Liver (tissue), 9 donors: Measurements from ENCODE around the gene OR6X1. TPM values are rescaled to one million over a fixed set of nuclear protein-coding genes. Genes with fewer than 3 reads are reported as not detected.

Experiments used
- DNase-seq: peaks from one replicate; pipeline ENCODE4 v3.0.0-alpha.2; 2017; ENCODE audit warnings: low spot score
- H3K27ac ChIP-seq, 2 donors: one replicate each; pipeline ENCODE4 v1.7.0; 2013; ENCODE audit warnings: inconsistent platforms in 2 of 2, low read length in 2 of 2, control low read depth in 1 of 2, low read depth in 1 of 2, mild to moderate bottlenecking in 1 of 2
- H3K27me3 ChIP-seq, 4 donors: one replicate each; pipeline versions ENCODE4 v1.6.1 to v1.7.0; 2013; ENCODE audit warnings: low read length in 3 of 4, inconsistent platforms in 1 of 4, mild to moderate bottlenecking in 1 of 4, moderate library complexity in 1 of 4; ENCODE audit not compliant: control insufficient read depth in 4 of 4, insufficient read depth in 4 of 4
- H3K36me3 ChIP-seq, 4 donors: one replicate each; pipeline versions ENCODE4 v1.6.1 to v1.7.0; 2013; ENCODE audit warnings: low read length in 3 of 4, mild to moderate bottlenecking in 3 of 4, low read depth in 1 of 4, moderate library complexity in 1 of 4; ENCODE audit not compliant: control insufficient read depth in 4 of 4, insufficient read depth in 3 of 4
- H3K4me1 ChIP-seq, 4 donors: one replicate each; pipeline versions ENCODE4 v1.6.1 to v1.7.0; 2013; ENCODE audit warnings: low read length in 3 of 4, mild to moderate bottlenecking in 3 of 4, moderate library complexity in 1 of 4; ENCODE audit not compliant: control insufficient read depth in 4 of 4, insufficient read depth in 4 of 4
- H3K4me3 ChIP-seq, 3 donors: one replicate each; pipeline versions ENCODE4 v1.6.1 to v1.7.0; 2013; ENCODE audit warnings: low read length in 3 of 3, control low read depth in 1 of 3, low read depth in 1 of 3, mild to moderate bottlenecking in 1 of 3
- H3K9ac ChIP-seq, 2 donors: one replicate each; pipeline ENCODE4 v1.7.0; 2013; ENCODE audit warnings: low read length in 2 of 2, mild to moderate bottlenecking in 2 of 2, moderate library complexity in 2 of 2, control low read depth in 1 of 2, low read depth in 1 of 2
- H3K9me3 ChIP-seq, 4 donors: one replicate each; pipeline versions ENCODE4 v1.6.1 to v1.7.0; 2013; ENCODE audit warnings: low read length in 3 of 4; ENCODE audit not compliant: control insufficient read depth in 4 of 4
- ATF3 ChIP-seq: IDR thresholded peaks from 2 replicates; pipeline ENCODE4 v1.6.1; 2016; ENCODE audit warnings: antibody characterized with exemption
- CTCF ChIP-seq: fragments of 150-350 bp; IDR thresholded peaks from 2 replicates; pipeline ENCODE4 v1.5.1; 2017; ENCODE audit warnings: improper control_type of control experiment, low read depth, low read length; ENCODE audit not compliant: missing input control
- EGR1 ChIP-seq, 2 donors: IDR thresholded peaks; 2 replicates each; pipeline ENCODE4 v1.6.1; 2016 to 2018; ENCODE audit warnings: antibody characterized with exemption in 2 of 2, low read depth in 2 of 2
- FOXA1 ChIP-seq: IDR thresholded peaks from 2 replicates; pipeline ENCODE4 v1.6.1; 2016; ENCODE audit warnings: antibody characterized with exemption
- FOXA2 ChIP-seq: IDR thresholded peaks from 2 replicates; pipeline ENCODE4 v1.6.1; 2016; ENCODE audit warnings: antibody characterized with exemption
- GABPA ChIP-seq, 2 donors: IDR thresholded peaks in 1 of 2; conservative IDR thresholded peaks in 1 of 2; 2 replicates each; pipeline ENCODE4 v1.6.1; 2016; ENCODE audit warnings: antibody characterized with exemption in 2 of 2, mild to moderate bottlenecking in 1 of 2, moderate library complexity in 1 of 2
- HNF4G ChIP-seq: IDR thresholded peaks from 2 replicates; pipeline ENCODE4 v1.6.1; 2016; ENCODE audit warnings: antibody characterized with exemption
- JUND ChIP-seq, 2 donors: IDR thresholded peaks; 2 replicates each; pipeline ENCODE4 v1.6.1; 2016; ENCODE audit warnings: antibody characterized with exemption in 2 of 2
- MAX ChIP-seq: IDR thresholded peaks from 2 replicates; pipeline ENCODE4 v1.6.1; 2016; ENCODE audit warnings: antibody characterized with exemption
- NR2F2 ChIP-seq: IDR thresholded peaks from 2 replicates; pipeline ENCODE4 v1.6.1; 2016; ENCODE audit warnings: antibody characterized with exemption
- RAD21 ChIP-seq, 2 donors: IDR thresholded peaks; 2 replicates each; pipeline ENCODE4 v1.6.1; 2016; ENCODE audit warnings: antibody characterized with exemption in 2 of 2, mild to moderate bottlenecking in 2 of 2
- REST ChIP-seq: IDR thresholded peaks from 2 replicates; pipeline ENCODE4 v1.6.1; 2016; ENCODE audit warnings: antibody characterized with exemption, mild to moderate bottlenecking
- RXRA ChIP-seq, 2 donors: IDR thresholded peaks; 2 replicates each; pipeline ENCODE4 v1.6.1; 2017 to 2018; ENCODE audit warnings: antibody characterized with exemption in 2 of 2, mild to moderate bottlenecking in 1 of 2
- SP1 ChIP-seq: IDR thresholded peaks from 2 replicates; pipeline ENCODE4 v1.6.1; 2018; ENCODE audit warnings: antibody characterized with exemption, mild to moderate bottlenecking
- TAF1 ChIP-seq: conservative IDR thresholded peaks from 2 replicates; pipeline ENCODE4 v1.6.1; 2016; ENCODE audit warnings: antibody characterized with exemption, mild to moderate bottlenecking
- YY1 ChIP-seq: IDR thresholded peaks from 2 replicates; pipeline ENCODE4 v1.6.1; 2016; ENCODE audit warnings: antibody characterized with exemption, mild to moderate bottlenecking
- ZBTB33 ChIP-seq: IDR thresholded peaks from 2 replicates; pipeline ENCODE4 v1.6.1; 2016; ENCODE audit warnings: antibody characterized with exemption
- WGBS: extraction: QIAGEN DNeasy Blood & Tissue Kit; methylation state at CpG from one replicate; pipeline ENCODE4 v1.1.7; 2013; 5-methylcytosine and 5-hydroxymethylcytosine counted together
- polyA plus RNA-seq, 2 donors: library from polyadenylated mRNA; stranded (reverse) in 1 of 2; unstranded in 1 of 2; fragments of 200-250 nt in 1 of 2; fragments of >200 nt in 1 of 2; fragmentation: Nextera tagmentation in 1 of 2; extraction: Ambion mirVana in 1 of 2; gene quantifications; one replicate each; pipeline versions ENCODE4 v1.2.1 to v1.2.3, GENCODE V29; 2013 to 2015
- total RNA-seq, 2 donors: library from RNA; depleted of rRNA; stranded (reverse); fragments of >200 nt; gene quantifications; one replicate each; pipeline ENCODE4 v1.2.3, GENCODE V29; 2014
- donor health status: healthy.
- donor health status: healthy.
- donor health status: healthy.
- donor health status: healthy.
- donor health status: healthy.

The OR6X1 gene
- total and polyA plus RNA-seq, 4 donors: not detected

- TF ChIP-seq YY1 (no peak), ATF3 (no peak), SP1 (no peak), ZBTB33 (no peak), GABPA (IDR thresholded peaks at IDR 0.05 in 1 of 2, conservative IDR thresholded peaks at IDR 0.05 in 1 of 2) (no peak), HNF4G (no peak), EGR1 (IDR thresholded peaks at IDR 0.05; ENCODE audit: low read depth in 2 of 2) (no peak), TAF1 (no peak)
- WGBS: 72% methylated on average over 4 of the region's 4 CpGs
- H3K27ac ChIP-seq: no peak overlapping the region
Observed at GRCh38 chr11:123798079-123798478, 43.8 kb upstream of the OR6X1 start.

GRCh38 chr11:123797541-123797940 lies 43.2 kb upstream of the OR6X1 start:
- H3K36me3 ChIP-seq: no peaks in the 10 kb centered on the region
- no peaks in the 10 kb centered on the region for H3K9me3 ChIP-seq
- TF ChIP-seq FOXA1 (no peak), FOXA2 (no peak), MAX (no peak), NR2F2 (no peak), RAD21 (IDR thresholded peaks at IDR 0.05) (no peak), EGR1 (IDR thresholded peaks at IDR 0.05; ENCODE audit: low read depth in 2 of 2) (no peak), ATF3 (no peak), GABPA (IDR thresholded peaks at IDR 0.05 in 1 of 2, conservative IDR thresholded peaks at IDR 0.05 in 1 of 2) (no peak), ZBTB33 (no peak), RXRA (IDR thresholded peaks at IDR 0.05) (no peak), CTCF (no peak), JUND (IDR thresholded peaks at IDR 0.05) (no peak), REST (no peak), HNF4G (no peak)
- WGBS: 68% methylated on average over 10 of the region's 10 CpGs
- H3K9ac ChIP-seq: no peak overlapping the region
- DNase-seq: no peak
- H3K4me1 ChIP-seq: peaks cover 2 to 8% (median 4%) of the 10 kb centered on the region in 4 donors
- no peaks in the 10 kb centered on the region for H3K27me3 ChIP-seq
- H3K27ac ChIP-seq: no peak overlapping the region
- no peak overlapping the region for H3K4me3 ChIP-seq

More at GRCh38 chr11:123798079-123798478, 43.8 kb upstream of the OR6X1 start:
- H3K4me3 ChIP-seq: no peak overlapping the region
- H3K4me1 ChIP-seq: peaks cover 2 to 8% (median 4%) of the 10 kb centered on the region in 4 donors
- H3K27me3 ChIP-seq: no peaks in the 10 kb centered on the region
- H3K9ac ChIP-seq: no peak overlapping the region
- H3K9me3 ChIP-seq: no peaks in the 10 kb centered on the region
- no peaks in the 10 kb centered on the region for H3K36me3 ChIP-seq
- no peak for DNase-seq
